ENCODE measurements around the gene KRTAP1-1. TPM values are rescaled to one million over a fixed set of nuclear protein-coding genes. Genes with fewer than 3 reads are reported as not detected.

The KRTAP1-1 gene
- total and polyA plus RNA-seq, 2 of the 8 experiments (the other 6 are each of a cell fraction or from before 2014, with no cell fraction given) = not detected

- H3K14ac ChIP-seq (ENCODE audit: insufficient read length) = no peak within 1 kb of the TSS
- H4K5ac ChIP-seq (ENCODE audit: insufficient read length, low read depth, low read length) = no peak within 1 kb of the TSS
- no peaks in the 10 kb centered on the region; a peak in 1 of 7 replicates for H3K4me1 ChIP-seq (replicated peaks in 1 of 4; ENCODE audit: control insufficient read depth in 3 of 4, insufficient read depth in 4 of 4, low read length in 3 of 4)
- no peaks in the 10 kb centered on the region for H4K20me1 ChIP-seq (replicated peaks in 1 of 2; ENCODE audit: control insufficient read depth in 1 of 2, insufficient read depth in 2 of 2, low read length in 2 of 2)
- H3K4me2 ChIP-seq (ENCODE audit: insufficient read depth in 1 of 2, low read depth in 2 of 2, low read length in 2 of 2) = no peak within 1 kb of the TSS
- FAIRE-seq (no peak), DNase-seq (ENCODE audit: low read depth in 1 of 2, low spot score in 2 of 2) (no peak)
- no peak within 1 kb of the TSS for H3K23ac ChIP-seq (ENCODE audit: insufficient read length)
- H2BK15ac ChIP-seq (ENCODE audit: low read length) = no peak within 1 kb of the TSS
- no peaks in the 10 kb centered on the region for H3K27me3 ChIP-seq (replicated peaks in 1 of 4; ENCODE audit: control insufficient read depth in 3 of 4, extremely low read depth in 1 of 4, insufficient read depth in 3 of 4, low read length in 3 of 4)
- no peak within 1 kb of the TSS for H2BK20ac ChIP-seq (ENCODE audit: low read length)
- H3K9me3 ChIP-seq (ENCODE audit: insufficient read depth in 2 of 2, low read depth in 1 of 2, low read length in 1 of 2) = no peaks in the 10 kb centered on the region
- no peaks in the 10 kb centered on the region for H3K23me2 ChIP-seq (ENCODE audit: low read depth, low read length)
- H2AK5ac ChIP-seq (ENCODE audit: low read depth, low read length) = no peak within 1 kb of the TSS
- CTCF ChIA-PET (ENCODE audit: partially characterized antibody) = no interaction called here
- H3K18ac ChIP-seq (ENCODE audit: extremely low read depth, low read length) = no peak within 1 kb of the TSS
- H3K56ac ChIP-seq (replicated peaks; ENCODE audit: insufficient read length, low read depth, low read length) = no peak within 1 kb of the TSS
- H2AFZ ChIP-seq (ENCODE audit: low read length) = no peak within 1 kb of the TSS
- H2BK5ac ChIP-seq (ENCODE audit: low read depth, low read length) = no peak within 1 kb of the TSS
- no peaks in the 10 kb centered on the region for H3K79me2 ChIP-seq (ENCODE audit: control insufficient read depth in 1 of 2, insufficient read depth in 2 of 2, low read length in 2 of 2)
- no peak within 1 kb of the TSS for H3K9ac ChIP-seq (replicated peaks in 1 of 4; ENCODE audit: extremely low read depth in 1 of 4, low read depth in 3 of 4, low read length in 3 of 4)
- no peak for TF ChIP-seq BCL11A (IDR thresholded peaks at IDR 0.05; ENCODE audit: low read depth in 2 of 2, low read length in 2 of 2)
- no peak for TF ChIP-seq POLR2A (IDR thresholded peaks at IDR 0.05; ENCODE audit: control extremely low read depth in 1 of 2, low read depth in 2 of 2, low read length in 2 of 2)
- no peak for TF ChIP-seq KDM4A (IDR thresholded peaks at IDR 0.05; ENCODE audit: low read depth, low read length, severe bottlenecking)
- TF ChIP-seq PHF8 (conservative IDR thresholded peaks at IDR 0.05; ENCODE audit: low read depth, low read length) = no peak
- no peak for TF ChIP-seq SRF (IDR thresholded peaks at IDR 0.05; ENCODE audit: low read depth, low read length)
- 86% methylated on average over 8 of the region's 9 CpGs; no CpG with 5 or more reads in 1 of the 2 experiments for WGBS, 2 experiments (ENCODE audit: extremely low coverage in 1 of 2, insufficient coverage in 1 of 2, insufficient read length in 1 of 2, insufficient replicate concordance in 2 of 2, low coverage in 1 of 2, low lambda C conversion rate in 2 of 2, missing lambda C conversion rate in 1 of 2)
- no peaks in the 10 kb centered on the region for H3K36me3 ChIP-seq (ENCODE audit: control insufficient read depth in 2 of 4, insufficient read depth in 4 of 4, low read length in 3 of 4)
- H2BK120ac ChIP-seq (replicated peaks; ENCODE audit: low read depth, low read length) = no peak within 1 kb of the TSS
- H3K4me3 ChIP-seq (ENCODE audit: extremely low read depth in 1 of 4, insufficient read depth in 2 of 4, low read depth in 3 of 4, low read length in 4 of 4) = no peak within 1 kb of the TSS
- H3K79me1 ChIP-seq (ENCODE audit: low read depth, low read length) = no peaks in the 10 kb centered on the region
- H3K4ac ChIP-seq (replicated peaks; ENCODE audit: insufficient read length, low read depth, low read length) = no peak within 1 kb of the TSS
- POLR2A ChIA-PET (ENCODE audit: partially characterized antibody) = no interaction called here
- H4K8ac ChIP-seq (ENCODE audit: extremely low read depth, insufficient read depth, low read length) = no peak within 1 kb of the TSS
- no peak within 1 kb of the TSS for H4K91ac ChIP-seq (replicated peaks; ENCODE audit: insufficient read length, low read length)
- no peak within 1 kb of the TSS for H2BK12ac ChIP-seq (ENCODE audit: low read depth, low read length)
- H3K27ac ChIP-seq (ENCODE audit: low read depth, low read length) = no peak within 1 kb of the TSS
Observed at GRCh38 chr17:41026715-41027471, 14.4 kb downstream of the KRTAP1-1 start, which contains the start of gene KRTAP1-5. Gene KRTAP1-5, minus strand, starts transcription at chr17:41027208. Its CDS starts 53 bp downstream, at chr17:41027155.

Data from H1 (cell line).